Activated CD4-positive, alpha-beta T cell treated with anti-CD3 and anti-CD28 coated beads, Interleukin-10, Interleukin-2, amounts not matched to agents 100 ng/mL and 50 ng/mL, durations not matched to agents 16 hours and 8 hours (primary cell): Measurements from ENCODE around the gene CDCA7L.
A peak's percentile ranks its signal among the peaks of the same experiment; 100 is the strongest.

Source experiments
- DNase-seq: peaks from one replicate; pipeline ENCODE4 v3.0.0-alpha.2; 2020

The CDCA7L gene

DNA sequence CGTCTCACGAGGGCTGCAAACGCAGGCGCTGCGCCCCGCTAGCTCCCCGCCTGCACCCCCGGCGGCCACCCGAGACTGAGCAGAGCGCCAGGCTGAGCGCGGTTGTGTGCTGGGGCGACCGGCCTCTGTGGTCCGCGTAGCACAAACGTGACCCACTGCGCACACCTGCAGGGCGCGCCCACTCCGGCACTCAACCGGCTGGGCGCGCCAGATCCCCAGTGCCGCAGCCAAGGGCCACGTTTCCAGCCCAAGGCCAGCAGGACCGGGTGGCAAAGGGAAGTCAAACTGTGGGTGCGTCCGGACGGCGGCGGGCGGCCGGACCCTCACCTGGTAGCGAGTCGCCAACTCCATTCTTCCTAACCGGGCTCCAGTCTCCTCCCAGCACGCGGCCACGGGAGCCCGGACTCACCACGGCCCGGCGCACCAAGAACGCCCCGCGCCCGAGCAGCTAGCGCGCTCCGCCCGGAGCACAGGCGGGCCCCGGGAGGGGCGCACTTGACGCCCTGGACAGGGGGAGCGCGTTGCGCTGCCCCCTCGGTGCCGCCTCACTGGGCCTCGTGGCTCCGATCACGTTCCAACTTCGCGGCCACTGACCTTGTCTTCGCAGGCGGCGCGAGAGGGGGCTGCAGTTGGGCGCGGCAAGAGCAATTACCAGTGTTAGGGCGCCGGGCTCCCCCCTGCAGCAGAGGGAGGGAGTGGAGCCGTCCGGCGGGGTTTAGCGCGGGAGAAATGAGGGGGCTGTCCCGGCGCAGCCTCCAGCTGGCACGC is at the start of gene CDCA7L:
TSS of gene CDCA7L (minus strand) at position 446 of the 768 bp plus-strand sequence. CDS start at position 351, 95 bp downstream.
- peak; percentile 79 for DNase-seq

GRCh38 chr7:21986096-21986495 is 40.4 kb upstream of the CDCA7L start:
- DNase-seq = no peak

DNA sequence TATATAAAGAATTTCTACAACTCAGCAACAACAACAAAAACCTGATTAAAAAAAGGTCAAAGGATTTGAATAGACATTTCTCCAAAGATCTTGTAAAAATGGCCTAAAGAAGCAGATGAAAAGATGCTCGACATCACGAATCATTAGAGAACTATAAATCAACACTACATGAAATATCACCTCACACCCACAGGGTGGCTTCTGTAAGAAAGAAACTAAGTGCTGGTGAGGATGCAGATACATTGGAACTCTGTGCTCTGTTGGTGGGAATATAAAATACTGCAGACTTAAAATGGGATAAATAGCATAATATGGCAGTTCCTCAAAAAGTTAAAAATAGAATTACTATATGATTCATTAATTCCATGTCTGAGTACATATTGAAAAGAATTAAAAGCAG is 38.3 kb upstream of the CDCA7L start:
- DNase-seq = no peak

DNA sequence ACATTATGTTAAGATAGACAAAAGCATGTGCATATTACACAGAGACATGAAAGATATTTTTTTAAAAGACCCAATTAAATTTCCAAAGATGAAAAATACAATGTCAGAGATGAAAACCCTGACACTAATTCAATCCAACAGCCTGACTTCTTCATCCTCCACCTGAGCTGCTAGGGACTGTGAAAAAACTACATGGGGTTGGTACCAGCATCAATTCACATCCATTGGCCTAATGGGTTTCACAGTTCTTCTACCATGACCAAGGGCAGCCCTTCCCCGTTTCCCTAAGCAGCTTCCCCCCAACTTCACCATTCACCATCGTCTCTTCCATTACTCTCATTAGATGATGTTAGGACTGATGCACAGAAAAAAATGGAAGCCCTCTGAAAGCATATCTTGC is 37.4 kb upstream of the CDCA7L start:
- no peak for DNase-seq

GRCh38 chr7:21981524-21981923 is 35.8 kb upstream of the CDCA7L start:
- no peak for DNase-seq

DNA sequence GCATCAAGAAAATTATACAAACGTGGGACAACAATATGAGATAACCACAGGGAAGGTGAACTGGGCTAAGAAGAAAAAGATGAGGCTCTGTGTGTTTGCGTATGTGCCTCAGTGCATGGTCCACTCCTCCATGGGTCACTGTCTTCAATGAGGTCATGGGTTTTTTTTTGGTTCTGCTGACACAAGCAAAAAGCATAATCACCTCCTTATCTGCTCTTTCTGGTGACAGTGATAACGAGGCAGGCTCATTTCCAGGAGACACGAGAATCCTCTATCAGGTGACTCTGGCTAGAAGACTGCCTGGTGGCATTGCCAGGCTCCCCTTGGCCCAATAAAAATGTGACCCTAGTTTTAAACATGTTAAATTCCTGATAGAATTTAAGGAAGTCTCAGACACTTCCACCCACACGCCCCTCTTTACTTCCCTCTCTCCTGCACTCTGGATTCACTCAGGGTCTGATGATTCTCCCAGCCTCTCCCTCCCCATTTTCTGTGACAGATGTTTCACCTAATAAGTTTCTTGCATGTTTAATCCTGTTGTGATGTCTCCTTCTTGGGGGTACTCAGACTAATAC is 35.3 kb upstream of the CDCA7L start:
- no peak for DNase-seq

GRCh38 chr7:21972397-21972784 is 26.7 kb upstream of the CDCA7L start:
- DNase-seq = no peak

DNA sequence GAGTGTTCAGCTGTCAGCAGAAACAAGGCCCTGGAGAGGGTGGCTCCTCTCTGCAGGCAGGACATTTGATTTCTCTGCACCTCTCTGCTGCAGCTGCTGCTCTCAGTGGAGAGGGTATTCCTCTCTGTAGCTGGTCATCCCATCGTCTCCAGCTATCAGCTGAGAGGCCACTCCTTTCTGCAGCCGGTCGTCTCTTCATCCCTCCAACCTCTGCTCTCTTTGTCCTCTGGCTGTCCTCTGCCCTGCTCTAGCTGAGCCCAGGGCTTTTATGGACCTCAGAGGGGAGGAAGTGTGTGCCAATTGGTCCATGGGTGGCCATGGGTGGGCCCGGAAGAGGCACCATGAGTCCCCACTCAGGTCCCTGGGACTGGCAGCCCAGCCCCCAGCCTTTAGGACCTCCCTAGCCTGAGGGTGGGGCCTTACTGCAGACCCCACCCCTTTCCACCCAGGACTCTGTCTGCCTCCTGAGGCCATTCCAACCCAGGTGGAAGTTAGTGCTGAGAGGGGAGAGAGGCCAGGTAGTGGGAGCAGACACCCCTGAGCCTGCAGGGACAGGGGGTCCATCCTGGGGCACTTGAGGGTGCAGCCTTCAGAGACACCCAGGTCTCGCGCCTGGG is 26.2 kb upstream of the CDCA7L start:
- DNase-seq = no peak

DNA sequence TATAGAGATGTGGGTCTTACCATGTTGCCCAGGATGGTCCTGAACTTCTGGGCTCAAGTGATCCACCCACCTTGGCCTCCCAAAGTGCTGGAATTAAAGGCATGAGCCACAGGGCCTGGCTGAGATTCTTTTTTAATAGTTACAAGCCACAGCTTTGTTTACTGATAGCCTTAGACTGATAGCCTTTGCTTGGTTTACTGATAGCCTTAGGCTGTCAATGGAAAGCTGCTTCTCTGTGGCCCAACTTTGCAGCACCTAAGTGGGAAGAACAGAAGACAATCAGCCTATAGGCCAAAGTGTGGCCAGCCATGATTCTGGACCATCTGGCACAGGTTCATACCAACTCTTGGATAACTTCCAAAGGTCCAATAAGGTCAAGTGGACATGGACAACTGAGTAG is 24.1 kb upstream of the CDCA7L start:
- no peak for DNase-seq

- peak; percentile 18 for DNase-seq
These were observed 21.9 kb upstream of the CDCA7L start for GRCh38 chr7:21967598-21968003.

DNA sequence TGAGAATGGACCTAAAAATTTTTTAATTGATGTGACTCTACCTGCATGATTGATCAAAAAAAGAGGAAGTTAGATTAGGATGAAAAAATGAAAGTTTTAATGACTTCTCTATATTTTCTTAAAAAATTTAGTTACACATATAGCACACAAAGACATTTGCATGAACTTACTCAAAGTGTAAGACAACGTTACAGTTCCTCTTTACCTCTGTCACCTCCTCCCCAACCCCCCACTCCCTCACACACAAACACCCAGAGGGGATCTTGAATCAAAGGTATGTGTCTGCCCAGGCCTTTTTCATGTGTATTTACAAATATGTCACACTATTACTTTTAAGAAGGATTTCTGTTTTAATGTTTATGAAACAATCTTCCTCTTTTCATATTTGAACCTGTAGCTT is 20.6 kb upstream of the CDCA7L start:
- no peak for DNase-seq

DNA sequence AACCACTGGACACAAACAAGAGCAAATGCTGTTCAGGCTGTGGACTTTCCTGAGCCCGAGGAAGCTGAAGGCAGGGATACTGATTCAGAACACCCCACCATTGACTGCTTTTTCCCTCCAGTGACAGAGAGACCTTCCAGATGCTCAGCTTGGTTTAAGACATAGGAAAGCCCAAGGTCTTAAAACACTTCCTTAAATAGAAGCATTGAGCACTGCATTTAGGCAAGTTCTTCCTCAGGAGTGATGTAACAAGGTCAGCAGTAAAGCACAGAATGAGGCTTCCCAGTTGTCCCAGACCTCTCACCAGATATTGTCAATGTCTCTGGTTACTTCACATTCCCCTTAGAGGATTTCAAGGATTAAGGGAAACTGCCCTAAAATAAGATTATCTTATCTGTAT is 19.6 kb upstream of the CDCA7L start:
- DNase-seq = no peak

DNA sequence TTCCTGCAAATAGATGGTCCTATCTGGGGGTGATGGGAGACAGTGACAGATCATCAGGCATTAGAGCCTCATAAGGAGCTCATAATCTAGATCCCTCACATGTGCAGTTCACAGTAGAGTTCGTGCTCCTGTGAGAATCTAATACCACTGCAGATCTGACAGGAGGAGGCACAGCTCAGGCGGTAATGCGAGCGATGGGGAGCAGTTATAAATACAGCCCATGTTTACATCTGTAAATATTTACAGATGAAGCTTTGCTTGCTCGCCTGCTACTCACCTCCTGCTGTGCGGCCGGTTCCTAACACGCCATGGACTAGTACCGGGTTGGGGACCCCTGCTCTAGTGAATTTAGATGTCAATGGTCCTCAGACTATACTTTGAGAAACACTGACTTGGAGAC is 17.0 kb upstream of the CDCA7L start:
- no peak for DNase-seq

GRCh38 chr7:21960922-21961321 is 15.2 kb upstream of the CDCA7L start:
- no peak for DNase-seq

- DNase-seq = no peak
These were observed 13.7 kb upstream of the CDCA7L start for GRCh38 chr7:21959387-21959776.

- DNase-seq = no peak
These were observed 8.1 kb upstream of the CDCA7L start for GRCh38 chr7:21953781-21954180.

GRCh38 chr7:21948887-21949540 is 3.3 kb upstream of the CDCA7L start:
- DNase-seq = no peak

GRCh38 chr7:21948364-21948763 is 2.7 kb upstream of the CDCA7L start:
- DNase-seq = no peak

DNA sequence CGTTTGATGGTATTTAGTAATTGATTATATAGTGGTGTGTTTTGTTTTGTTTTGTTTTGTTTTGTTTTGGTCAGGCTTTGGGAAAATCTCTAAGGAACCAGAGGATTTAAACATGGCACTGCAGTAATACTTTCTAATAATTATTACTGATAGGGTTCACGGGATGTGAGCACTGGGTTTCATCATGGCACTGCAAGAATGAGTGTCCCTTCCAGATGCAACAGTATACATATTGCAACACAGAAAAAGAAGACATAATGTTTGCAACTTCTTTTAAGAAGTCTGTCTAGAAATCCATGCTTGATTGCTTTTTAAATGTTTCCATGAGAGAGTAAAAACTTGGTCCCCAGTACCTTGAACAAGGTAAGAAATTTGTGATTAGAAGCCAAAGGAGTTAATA is 2.2 kb upstream of the CDCA7L start:
- no peak for DNase-seq

- DNase-seq = peak; percentile 16
These were observed 1.4 kb upstream of the CDCA7L start for GRCh38 chr7:21947056-21947455.

DNA sequence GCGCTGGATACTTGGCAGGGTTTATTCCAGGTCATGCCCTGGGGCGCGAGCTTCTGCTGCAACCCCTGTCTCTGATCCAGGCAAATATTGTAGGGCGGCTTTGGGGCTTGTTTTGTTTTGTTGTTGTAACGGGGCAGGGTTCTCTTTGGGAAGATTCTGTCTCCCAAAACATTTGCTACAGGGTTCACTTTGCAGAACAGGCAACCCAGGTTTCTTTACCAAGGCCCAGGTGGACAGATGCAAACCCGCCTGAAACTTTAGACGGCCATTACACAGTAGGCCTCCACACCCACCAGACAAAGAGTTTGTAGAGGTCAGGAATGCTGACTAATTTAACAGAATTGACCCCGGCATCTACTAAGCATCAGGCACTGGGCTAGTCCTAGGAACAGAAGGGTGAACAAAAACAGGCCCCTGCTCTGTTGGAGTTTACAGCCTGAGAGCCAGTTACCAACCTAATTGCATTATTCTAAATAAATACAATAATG is 567 bp upstream of the CDCA7L start:
- no peak for DNase-seq

GRCh38 chr7:21944616-21945453 is 864 bp downstream of the CDCA7L start:
- peak; percentile 50 for DNase-seq

GRCh38 chr7:21943436-21943835 is 2.3 kb downstream of the CDCA7L start:
- no peak for DNase-seq
